SK-N-SH (cell line): ENCODE data around the gene SARDH. TPM values are rescaled to one million over a fixed set of nuclear protein-coding genes. Genes with fewer than 3 reads are reported as not detected.

Source experiments
- CTCF ChIA-PET: fragments of 300-600, 350-600 bp; formaldehyde crosslinking; extraction: SDS; loops from one replicate; lab custom pipeline; 2021; lab: Yijun Ruan, JAX
- POLR2A ChIA-PET: fragments of 350-600 bp; sonication (Branson Sonifier 250); formaldehyde crosslinking; extraction: SDS; loops from one replicate; lab custom pipeline; 2020; ENCODE audit warnings: antibody characterized with exemption, inconsistent platforms; lab: Yijun Ruan, JAX
- DNase-seq: peaks from one replicate; pipeline ENCODE4 v3.0.0; 2012
- H2AFZ ChIP-seq: fragments of 200-600 bp; sonication (generic); 2 replicates; pipeline ENCODE4 v1.8.1; 2016; ENCODE audit warnings: antibody characterized with exemption, mild to moderate bottlenecking, low read depth
- H3F3A ChIP-seq: fragments of 200-600 bp; sonication (generic); replicated peaks from 2 replicates; pipeline ENCODE3; 2016; ENCODE audit warnings: antibody characterized with exemption, mild to moderate bottlenecking; ENCODE audit not compliant: insufficient read depth
- H3K27ac ChIP-seq, 2 experiments: fragments of 200-500 bp in 1 of 2; fragments of 200-600 bp in 1 of 2; sonication (Bioruptor generic) in 1 of 2; sonication (generic), shearing (Covaris generic) in 1 of 2; 2 replicates each; pipeline versions ENCODE4 v1.5.1 to v1.6.1; 2014 to 2016; ENCODE audit warnings: low read depth in 2 of 2, inconsistent platforms in 1 of 2, low read length in 1 of 2, mild to moderate bottlenecking in 1 of 2, mixed read lengths in 1 of 2
- H3K27me3 ChIP-seq: fragments of 200-600 bp; sonication (generic), shearing (Covaris generic); 2 replicates; pipeline ENCODE4 v1.6.1; 2016; ENCODE audit warnings: mixed run types; ENCODE audit not compliant: insufficient read depth
- H3K36me3 ChIP-seq, 2 experiments: fragments of 200-500 bp in 1 of 2; fragments of 200-600 bp in 1 of 2; sonication (Bioruptor generic) in 1 of 2; sonication (generic) in 1 of 2; replicated peaks in 1 of 2; 2 replicates each; pipeline versions ENCODE3 to v1.5.1; 2014 to 2016; ENCODE audit warnings: low read length in 1 of 2, mild to moderate bottlenecking in 1 of 2; ENCODE audit not compliant: insufficient read depth in 2 of 2, control insufficient read depth in 1 of 2
- H3K4me1 ChIP-seq, 2 experiments: fragments of 200-500 bp in 1 of 2; fragments of 200-600 bp in 1 of 2; sonication (Bioruptor generic) in 1 of 2; sonication (generic), shearing (Covaris generic) in 1 of 2; 2 replicates each; pipeline versions ENCODE4 v1.5.1 to v1.6.1; 2014 to 2016; ENCODE audit warnings: low read depth in 1 of 2, low read length in 1 of 2, mixed run types in 1 of 2; ENCODE audit not compliant: insufficient read depth in 2 of 2, control insufficient read depth in 1 of 2
- H3K4me2 ChIP-seq: fragments of 200-600 bp; sonication (generic), shearing (Covaris generic); 2 replicates; pipeline ENCODE4 v1.6.1; 2017; ENCODE audit warnings: mixed run types
- H3K4me3 ChIP-seq, 2 experiments: fragments of 200-500 bp in 1 of 2; fragments of 200-600 bp in 1 of 2; sonication (Bioruptor generic) in 1 of 2; sonication (generic), shearing (Covaris generic) in 1 of 2; 2 replicates each; pipeline versions ENCODE4 v1.5.1 to v1.8.1; 2014 to 2016; ENCODE audit warnings: low read depth in 2 of 2, inconsistent platforms in 1 of 2, low read length in 1 of 2, mild to moderate bottlenecking in 1 of 2, mixed read lengths in 1 of 2, moderate library complexity in 1 of 2
- H3K79me2 ChIP-seq: fragments of 200-600 bp; sonication (generic); 2 replicates; pipeline ENCODE4 v1.8.1; 2017; ENCODE audit warnings: mild to moderate bottlenecking; ENCODE audit not compliant: insufficient read depth
- H3K9ac ChIP-seq: fragments of 200-600 bp; sonication (generic); 2 replicates; pipeline ENCODE4 v1.6.1; 2017; ENCODE audit warnings: mixed run types
- H3K9me2 ChIP-seq: fragments of 200-600 bp; sonication (generic); 2 replicates; pipeline ENCODE4 v1.6.1; 2017; ENCODE audit warnings: mixed run types
- H3K9me3 ChIP-seq: fragments of 200-600 bp; sonication (generic); 2 replicates; pipeline ENCODE4 v1.6.1; 2017; ENCODE audit warnings: mixed run types, mild to moderate bottlenecking, moderate library complexity
- H4K20me1 ChIP-seq: fragments of 200-600 bp; sonication (generic); 2 replicates; pipeline ENCODE4 v1.6.1; 2017; ENCODE audit warnings: mild to moderate bottlenecking, mixed run types; ENCODE audit not compliant: insufficient read depth
- RXRA ChIP-seq: IDR thresholded peaks from 2 replicates; pipeline ENCODE4 v1.4.0; 2012; ENCODE audit warnings: low read depth, mild to moderate bottlenecking, borderline replicate concordance
- SMC3 ChIP-seq: IDR thresholded peaks from 2 replicates; pipeline ENCODE4 v1.6.1; 2012; ENCODE audit warnings: low read depth, low read length, improper control_type of control experiment
- WGBS: methylation state at CpG from one replicate; pipeline ENCODE4 v1.1.6; 2017; ENCODE audit warnings: low lambda C conversion rate; 5-methylcytosine and 5-hydroxymethylcytosine counted together
- polyA plus RNA-seq, 3 experiments: library from polyadenylated mRNA; depleted of rRNA; stranded (reverse); fragments of >200 nt; gene quantifications; 2 replicates each; pipeline ENCODE4 v1.2.3, GENCODE V29; 2012
- TF ChIP-seq, protein P1 (sequence below): fragments of 200-600 bp; sonication (generic); IDR thresholded peaks from 2 replicates; pipeline ENCODE4 v1.6.1; 2017; ENCODE audit warnings: antibody characterized with exemption, mild to moderate bottlenecking, moderate library complexity
- TF ChIP-seq, protein P2 (sequence below): IDR thresholded peaks from 2 replicates; pipeline ENCODE4 v1.6.1; 2012; ENCODE audit warnings: mild to moderate bottlenecking, low read depth, low read length, moderate library complexity
- TF ChIP-seq, protein P3 (sequence below): fragments of 150-350 bp; IDR thresholded peaks from 2 replicates; pipeline ENCODE4 v1.6.1; 2017; ENCODE audit warnings: antibody characterized with exemption, low read length, low read depth, borderline replicate concordance

Gene SARDH
- polyA plus RNA-seq, 1 of the 3 experiments (the other 2 are of a cell fraction) = 5.9 TPM

DNA sequence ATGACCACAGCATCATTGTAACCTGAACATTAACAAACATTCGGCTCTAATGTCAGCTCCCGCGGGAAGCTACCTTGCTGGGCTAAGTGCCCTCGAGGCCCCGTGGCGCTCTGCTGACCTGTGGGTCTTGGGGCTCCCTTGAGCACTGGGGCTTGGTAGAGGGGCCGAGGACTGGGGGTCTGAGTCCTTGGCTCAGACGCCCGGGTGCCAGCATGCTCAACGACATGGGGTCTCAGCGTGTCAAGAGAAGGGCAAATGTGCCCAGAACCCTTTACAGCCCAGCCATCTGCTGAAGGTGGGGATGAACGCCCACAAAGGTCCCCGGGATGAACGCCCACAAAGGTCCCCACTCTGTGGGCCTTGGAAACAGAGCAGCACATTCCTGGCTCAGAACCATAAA lies 39.7 kb upstream of the SARDH start (continued):
- TF ChIP-seq, protein P1, sequence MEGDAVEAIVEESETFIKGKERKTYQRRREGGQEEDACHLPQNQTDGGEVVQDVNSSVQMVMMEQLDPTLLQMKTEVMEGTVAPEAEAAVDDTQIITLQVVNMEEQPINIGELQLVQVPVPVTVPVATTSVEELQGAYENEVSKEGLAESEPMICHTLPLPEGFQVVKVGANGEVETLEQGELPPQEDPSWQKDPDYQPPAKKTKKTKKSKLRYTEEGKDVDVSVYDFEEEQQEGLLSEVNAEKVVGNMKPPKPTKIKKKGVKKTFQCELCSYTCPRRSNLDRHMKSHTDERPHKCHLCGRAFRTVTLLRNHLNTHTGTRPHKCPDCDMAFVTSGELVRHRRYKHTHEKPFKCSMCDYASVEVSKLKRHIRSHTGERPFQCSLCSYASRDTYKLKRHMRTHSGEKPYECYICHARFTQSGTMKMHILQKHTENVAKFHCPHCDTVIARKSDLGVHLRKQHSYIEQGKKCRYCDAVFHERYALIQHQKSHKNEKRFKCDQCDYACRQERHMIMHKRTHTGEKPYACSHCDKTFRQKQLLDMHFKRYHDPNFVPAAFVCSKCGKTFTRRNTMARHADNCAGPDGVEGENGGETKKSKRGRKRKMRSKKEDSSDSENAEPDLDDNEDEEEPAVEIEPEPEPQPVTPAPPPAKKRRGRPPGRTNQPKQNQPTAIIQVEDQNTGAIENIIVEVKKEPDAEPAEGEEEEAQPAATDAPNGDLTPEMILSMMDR = no peak
- TF ChIP-seq RXRA (no peak), SMC3 (no peak)
- TF ChIP-seq, protein P2, sequence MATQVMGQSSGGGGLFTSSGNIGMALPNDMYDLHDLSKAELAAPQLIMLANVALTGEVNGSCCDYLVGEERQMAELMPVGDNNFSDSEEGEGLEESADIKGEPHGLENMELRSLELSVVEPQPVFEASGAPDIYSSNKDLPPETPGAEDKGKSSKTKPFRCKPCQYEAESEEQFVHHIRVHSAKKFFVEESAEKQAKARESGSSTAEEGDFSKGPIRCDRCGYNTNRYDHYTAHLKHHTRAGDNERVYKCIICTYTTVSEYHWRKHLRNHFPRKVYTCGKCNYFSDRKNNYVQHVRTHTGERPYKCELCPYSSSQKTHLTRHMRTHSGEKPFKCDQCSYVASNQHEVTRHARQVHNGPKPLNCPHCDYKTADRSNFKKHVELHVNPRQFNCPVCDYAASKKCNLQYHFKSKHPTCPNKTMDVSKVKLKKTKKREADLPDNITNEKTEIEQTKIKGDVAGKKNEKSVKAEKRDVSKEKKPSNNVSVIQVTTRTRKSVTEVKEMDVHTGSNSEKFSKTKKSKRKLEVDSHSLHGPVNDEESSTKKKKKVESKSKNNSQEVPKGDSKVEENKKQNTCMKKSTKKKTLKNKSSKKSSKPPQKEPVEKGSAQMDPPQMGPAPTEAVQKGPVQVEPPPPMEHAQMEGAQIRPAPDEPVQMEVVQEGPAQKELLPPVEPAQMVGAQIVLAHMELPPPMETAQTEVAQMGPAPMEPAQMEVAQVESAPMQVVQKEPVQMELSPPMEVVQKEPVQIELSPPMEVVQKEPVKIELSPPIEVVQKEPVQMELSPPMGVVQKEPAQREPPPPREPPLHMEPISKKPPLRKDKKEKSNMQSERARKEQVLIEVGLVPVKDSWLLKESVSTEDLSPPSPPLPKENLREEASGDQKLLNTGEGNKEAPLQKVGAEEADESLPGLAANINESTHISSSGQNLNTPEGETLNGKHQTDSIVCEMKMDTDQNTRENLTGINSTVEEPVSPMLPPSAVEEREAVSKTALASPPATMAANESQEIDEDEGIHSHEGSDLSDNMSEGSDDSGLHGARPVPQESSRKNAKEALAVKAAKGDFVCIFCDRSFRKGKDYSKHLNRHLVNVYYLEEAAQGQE = no peak
- TF ChIP-seq, protein P3, sequence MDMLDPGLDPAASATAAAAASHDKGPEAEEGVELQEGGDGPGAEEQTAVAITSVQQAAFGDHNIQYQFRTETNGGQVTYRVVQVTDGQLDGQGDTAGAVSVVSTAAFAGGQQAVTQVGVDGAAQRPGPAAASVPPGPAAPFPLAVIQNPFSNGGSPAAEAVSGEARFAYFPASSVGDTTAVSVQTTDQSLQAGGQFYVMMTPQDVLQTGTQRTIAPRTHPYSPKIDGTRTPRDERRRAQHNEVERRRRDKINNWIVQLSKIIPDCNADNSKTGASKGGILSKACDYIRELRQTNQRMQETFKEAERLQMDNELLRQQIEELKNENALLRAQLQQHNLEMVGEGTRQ = no peak

DNA sequence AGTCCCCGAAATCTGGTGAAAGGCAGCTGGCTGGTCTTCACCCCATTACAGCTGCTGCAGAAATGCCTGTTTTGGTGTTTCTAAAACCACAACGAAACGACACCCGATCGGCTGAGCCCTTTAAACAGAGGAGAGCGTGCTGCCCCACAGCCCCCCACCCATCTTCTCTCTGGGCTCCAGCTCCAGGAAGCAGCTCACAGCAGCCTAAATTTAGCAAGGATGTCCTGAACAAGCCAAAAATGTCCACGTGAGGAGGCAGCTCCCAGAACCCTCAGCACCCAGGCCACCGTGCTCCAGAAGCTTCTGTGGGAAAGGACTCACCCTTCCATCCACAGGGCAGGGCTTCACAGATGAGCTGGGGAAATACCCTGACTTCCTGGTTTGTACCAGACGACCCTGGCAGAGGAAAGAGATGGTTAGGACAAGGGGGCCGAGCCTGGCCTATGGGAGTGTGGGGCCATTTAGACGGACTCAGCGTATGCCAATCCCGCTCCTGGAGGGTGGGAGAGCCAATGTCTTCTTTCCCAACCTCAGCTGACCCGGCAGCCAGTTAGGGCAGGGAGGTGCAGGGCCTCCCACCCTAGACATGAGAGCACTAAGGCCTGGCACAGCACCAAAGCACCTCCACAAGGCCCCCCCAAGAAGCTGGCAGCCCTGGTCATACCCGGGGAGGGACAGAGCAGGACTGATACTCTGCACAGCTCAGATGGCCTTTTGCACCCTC lies 39.1 kb upstream of the SARDH start:
- Histone ChIP-seq H3F3A (no peaks in the 10 kb centered on the region), H3K79me2 (no peaks in the 10 kb centered on the region), H3K27ac (no peak overlapping the region), H3K4me2 (no peak overlapping the region), H4K20me1 (no peaks in the 10 kb centered on the region), H3K9ac (no peak overlapping the region), H3K4me3 (no peak overlapping the region), H3K9me2 (no peaks in the 10 kb centered on the region), H3K9me3 (no peaks in the 10 kb centered on the region), H3K27me3 (no peaks in the 10 kb centered on the region), H3K4me1 (peaks cover 0 to 14% of the 10 kb centered on the region in 2 experiments; a peak in 1 of 4 replicates), H2AFZ (no peak overlapping the region), H3K36me3 (peaks cover 18 to 59% of the 10 kb centered on the region in 2 experiments)
- no peak for TF ChIP-seq RXRA
- CTCF ChIA-PET = interaction anchor here (0.7 to 2.0 kb wide), 4 partner anchors 17 to 242 kb away, joined by 3 to 20 read pairs (median 10); no protein-coding TSS in a partner anchor
- DNase-seq = no peak
- WGBS = 87% methylated on average over 7 of the region's 15 CpGs
- POLR2A ChIA-PET = no interaction called here
